ENCODE results near the gene MX1.
"Not testable (repeated sequence)": the region's sequence is repeated elsewhere in the genome, so short reads cannot be mapped to it uniquely, and the experiment has no call there.

MX1 gene

GRCh38 chr21:41419921-41420862 lies 5.8 kb upstream of the MX1 start:
- Histone ChIP-seq H3K27me3 (no peaks in the 10 kb centered on the region), H3K36me3 (no peaks in the 10 kb centered on the region), H3K4me1 (no peaks in the 10 kb centered on the region), H3K4me3 (ENCODE audit: low read depth, low read length) (peak overlapping the region; percentile 68), H3K9me3 (no peaks in the 10 kb centered on the region)
- TF ChIP-seq CTCF (IDR thresholded peaks at IDR 0.05; ENCODE audit: low read depth, low read length) = no peak
- peak; percentile 36 for DNase-seq

- not testable (repeated sequence) for H3K27me3 ChIP-seq; DNase-seq; H3K9me3 ChIP-seq; H3K36me3 ChIP-seq; H3K4me3 ChIP-seq (ENCODE audit: low read depth, low read length); H3K4me1 ChIP-seq
Observed at GRCh38 chr21:41420998-41421397, 5.0 kb upstream of the MX1 start.

DNA sequence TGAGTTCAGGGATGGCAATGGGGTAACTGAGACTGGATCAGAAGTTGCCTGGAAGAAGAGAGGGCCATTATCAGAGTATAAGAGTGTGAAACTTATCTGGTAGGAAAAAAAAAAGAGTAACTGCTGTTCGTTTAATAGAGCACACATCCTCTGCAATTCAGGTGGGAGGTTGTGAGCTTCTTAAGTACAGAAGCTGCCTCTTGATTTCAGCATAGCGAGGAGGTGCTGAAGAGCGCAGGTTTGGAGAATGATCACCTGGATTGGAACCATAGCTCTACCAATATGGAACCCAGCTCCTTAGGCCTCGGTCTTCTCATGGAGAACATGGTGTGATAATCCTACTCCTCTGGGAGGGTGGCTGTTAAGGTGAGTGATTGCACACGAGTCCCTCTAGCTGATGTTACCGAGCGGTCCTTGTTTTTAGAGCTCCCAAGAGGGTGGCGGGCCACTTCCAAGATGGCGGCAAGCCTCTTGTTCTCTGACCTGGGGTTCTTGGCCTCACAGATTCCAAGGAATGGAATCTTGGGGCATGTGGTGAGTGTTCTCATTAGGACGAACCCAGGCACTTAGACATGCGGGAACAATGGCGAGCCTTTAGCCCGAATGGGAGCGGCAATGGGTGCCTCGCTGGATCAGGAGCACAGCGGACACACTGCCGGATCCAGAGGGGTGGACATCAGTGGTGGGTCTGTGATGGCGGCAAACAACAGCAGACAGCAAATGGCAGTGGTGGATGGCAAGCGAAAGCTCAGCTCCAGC lies 3.3 kb upstream of the MX1 start:
- no peaks in the 10 kb centered on the region for H3K27me3 ChIP-seq
- no peaks in the 10 kb centered on the region for H3K9me3 ChIP-seq
- TF ChIP-seq CTCF (IDR thresholded peaks at IDR 0.05; ENCODE audit: low read depth, low read length) = no peak
- no peak overlapping the region for H3K4me3 ChIP-seq (ENCODE audit: low read depth, low read length)
- no peaks in the 10 kb centered on the region for H3K36me3 ChIP-seq
- no peaks in the 10 kb centered on the region for H3K4me1 ChIP-seq
- no peak for DNase-seq

DNA sequence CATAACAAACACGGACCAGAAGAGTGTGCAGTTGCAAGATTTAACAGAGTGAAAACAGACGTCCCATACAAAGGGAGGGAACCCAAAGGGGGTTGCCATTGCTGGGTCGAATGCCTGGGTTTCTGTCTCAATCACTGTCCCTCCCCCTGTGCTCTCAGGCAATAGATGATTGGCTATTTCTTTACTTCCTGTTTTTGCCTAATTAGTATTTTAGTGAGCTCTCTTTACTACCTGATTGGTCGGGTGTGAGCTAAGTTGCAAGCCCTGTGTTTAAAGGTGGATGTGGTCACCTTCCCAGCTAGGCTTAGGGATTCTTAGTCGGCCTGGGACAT lies 2.8 kb upstream of the MX1 start:
- not testable (repeated sequence) for H3K9me3 ChIP-seq; DNase-seq; H3K27me3 ChIP-seq; H3K4me1 ChIP-seq; H3K4me3 ChIP-seq (ENCODE audit: low read depth, low read length); H3K36me3 ChIP-seq

- Histone ChIP-seq H3K4me3 (ENCODE audit: low read depth, low read length) (no peak overlapping the region), H3K27me3 (no peaks in the 10 kb centered on the region), H3K9me3 (no peaks in the 10 kb centered on the region), H3K4me1 (no peaks in the 10 kb centered on the region), H3K36me3 (no peaks in the 10 kb centered on the region)
- DNase-seq = no peak
- TF ChIP-seq CTCF (IDR thresholded peaks at IDR 0.05; ENCODE audit: low read depth, low read length) = no peak
Observed at GRCh38 chr21:41425588-41425953, 468 bp upstream of the MX1 start.

DNA sequence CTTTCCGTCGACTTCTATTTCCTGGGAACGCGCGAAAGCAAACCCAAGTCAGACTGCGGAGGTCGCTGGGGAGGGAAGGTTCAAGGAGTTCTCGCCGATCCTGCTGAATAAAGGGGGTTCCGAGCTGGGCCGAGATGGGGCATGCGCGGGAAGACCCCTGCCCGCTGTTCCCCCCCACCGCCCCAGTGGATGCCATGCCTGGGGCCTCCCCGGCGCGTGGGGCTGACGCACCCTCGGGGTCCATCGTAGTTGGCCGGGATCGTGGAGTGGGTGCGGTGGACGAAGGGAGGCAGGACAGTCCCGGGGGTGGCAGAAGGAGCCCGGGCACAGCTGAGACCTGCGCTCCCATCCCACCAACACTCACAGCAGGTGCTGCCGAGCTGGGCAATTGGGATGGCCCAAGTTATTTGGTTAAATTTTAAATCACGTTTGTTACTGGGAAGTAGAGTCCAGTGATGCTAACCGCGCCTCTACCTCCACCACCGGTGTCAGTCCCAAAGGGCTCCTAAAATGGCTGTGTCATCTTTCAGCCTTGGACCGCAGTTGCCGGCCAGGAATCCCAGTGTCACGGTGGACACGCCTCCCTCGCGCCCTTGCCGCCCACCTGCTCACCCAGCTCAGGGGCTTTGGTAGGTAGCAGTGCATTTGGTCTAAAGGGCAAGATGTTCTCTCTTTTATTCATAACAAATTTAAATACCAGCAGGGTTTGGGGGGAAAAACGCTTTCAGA lies 801 bp downstream of the MX1 start:
- DNase-seq = no peak
- TF ChIP-seq CTCF (IDR thresholded peaks at IDR 0.05; ENCODE audit: low read depth, low read length) = no peak
- Histone ChIP-seq H3K4me1 (no peaks in the 10 kb centered on the region), H3K27me3 (no peaks in the 10 kb centered on the region), H3K9me3 (no peaks in the 10 kb centered on the region), H3K4me3 (ENCODE audit: low read depth, low read length) (no peak overlapping the region), H3K36me3 (no peaks in the 10 kb centered on the region)

All from BE2C (cell line).